HepG2 (cell line): ENCODE data around the gene EFCAB8. TPM values are rescaled to one million over a fixed set of nuclear protein-coding genes. Genes with fewer than 3 reads are reported as not detected.

Experiments used
- ELF4 ChIP-seq: sonication (generic); formaldehyde crosslinking; IDR thresholded peaks from 2 replicates; pipeline ENCODE4 v1.5.0; 2020; ENCODE audit warnings: missing genetic modification reagents, mild to moderate bottlenecking, moderate library complexity, borderline replicate concordance
- HMG20B ChIP-seq: conservative IDR thresholded peaks from 2 replicates; pipeline ENCODE4 v1.6.1; 2016; ENCODE audit warnings: missing genetic modification reagents, missing compliant biosample characterization
- KLF11 ChIP-seq: IDR thresholded peaks from 2 replicates; pipeline ENCODE4 v1.6.1; 2016; ENCODE audit warnings: missing compliant biosample characterization
- MATR3 ChIP-seq: sonication (generic); formaldehyde crosslinking; IDR thresholded peaks from 2 replicates; pipeline ENCODE4 v1.4.0; 2020; ENCODE audit warnings: missing genetic modification reagents
- MYPOP ChIP-seq: sonication (generic); formaldehyde crosslinking; IDR thresholded peaks from 2 replicates; pipeline ENCODE4 v1.8.1; 2023; ENCODE audit warnings: mild to moderate bottlenecking, moderate library complexity, missing genetic modification reagents
- RAD51 ChIP-seq: fragments of 450-650 bp; IDR thresholded peaks from 2 replicates; pipeline ENCODE4 v1.6.1; 2016; ENCODE audit warnings: borderline replicate concordance
- REXO4 ChIP-seq: sonication (generic); formaldehyde crosslinking; IDR thresholded peaks from 2 replicates; pipeline ENCODE4 v1.8.0; 2022; ENCODE audit warnings: missing genetic modification reagents, mild to moderate bottlenecking, borderline replicate concordance
- RFX5 ChIP-seq: IDR thresholded peaks from 2 replicates; pipeline ENCODE4 v1.6.1; 2011; ENCODE audit warnings: low read depth, low read length, improper control_type of control experiment
- SIN3B ChIP-seq: fragments of 150-350 bp; IDR thresholded peaks from 2 replicates; pipeline ENCODE4 v1.6.1; 2014; ENCODE audit warnings: low read length
- SRY ChIP-seq: sonication (generic); formaldehyde crosslinking; IDR thresholded peaks from 2 replicates; pipeline ENCODE4 v1.8.0; 2022; ENCODE audit warnings: mild to moderate bottlenecking, missing genetic modification reagents
- TP53 ChIP-seq: sonication (generic); formaldehyde crosslinking; conservative IDR thresholded peaks from 2 replicates; pipeline ENCODE4 v1.4.0; 2020; ENCODE audit warnings: missing genetic modification reagents
- ZFP37 ChIP-seq: sonication (generic); formaldehyde crosslinking; IDR thresholded peaks from 2 replicates; pipeline ENCODE4 v1.4.0; 2020; ENCODE audit warnings: missing genetic modification reagents, borderline replicate concordance
- ZMYM4 ChIP-seq: sonication (generic); formaldehyde crosslinking; IDR thresholded peaks from 2 replicates; pipeline ENCODE4 v1.8.1; 2023; ENCODE audit warnings: mild to moderate bottlenecking, missing genetic modification reagents
- ZNF12 ChIP-seq: sonication (generic); formaldehyde crosslinking; IDR thresholded peaks from 2 replicates; pipeline ENCODE4 v1.5.0; 2020; ENCODE audit warnings: missing genetic modification reagents
- ZNF34 ChIP-seq: sonication (generic); formaldehyde crosslinking; IDR thresholded peaks from 2 replicates; pipeline ENCODE4 v1.4.0; 2020; ENCODE audit warnings: mild to moderate bottlenecking, missing genetic modification reagents, borderline replicate concordance
- ZNF547 ChIP-seq: sonication (generic); formaldehyde crosslinking; IDR thresholded peaks from 2 replicates; pipeline ENCODE4 v1.5.1; 2020; ENCODE audit warnings: mild to moderate bottlenecking, missing genetic modification reagents
- ZNF569 ChIP-seq: sonication (generic); formaldehyde crosslinking; IDR thresholded peaks from 2 replicates; pipeline ENCODE4 v1.5.0; 2020; ENCODE audit warnings: mild to moderate bottlenecking, missing genetic modification reagents, moderate library complexity, borderline replicate concordance
- polyA plus RNA-seq, 8 experiments: library from polyadenylated mRNA; depleted of rRNA in 3 of 8; stranded (reverse) in 7 of 8; unstranded in 1 of 8; fragments of >200 nt; fragmentation: Illumina TruSeq in 4 of 8; extraction: Trizol in 4 of 8; gene quantifications; 2 replicates each; pipeline versions ENCODE4 v1.2.1 to v1.2.3, GENCODE V29; 2011 to 2016; ENCODE audit warnings: low read depth in 4 of 8, missing spikeins in 1 of 8, mixed read lengths in 1 of 8; ENCODE audit not compliant: insufficient read depth in 1 of 8
- total RNA-seq, 5 experiments: library from RNA; depleted of rRNA; stranded (reverse); fragments of >200 nt; fragmentation: Illumina TruSeq; extraction: Trizol; gene quantifications; 2 replicates each; pipeline ENCODE4 v1.2.3, GENCODE V29; 2016; ENCODE audit warnings: low read depth in 1 of 5
- TF ChIP-seq, protein P1 (sequence below), 2 experiments: IDR thresholded peaks; 2 replicates each; pipeline ENCODE4 v1.6.1; 2011 to 2012; ENCODE audit warnings: low read length in 2 of 2, borderline replicate concordance in 1 of 2, low read depth in 1 of 2, mild to moderate bottlenecking in 1 of 2, moderate library complexity in 1 of 2
- TF ChIP-seq, protein P2 (sequence below): sonication (generic); formaldehyde crosslinking; IDR thresholded peaks from 2 replicates; pipeline ENCODE4 v1.5.0; 2020; ENCODE audit warnings: mild to moderate bottlenecking, missing genetic modification reagents
- TF ChIP-seq, protein P3 (sequence below): sonication (generic); formaldehyde crosslinking; IDR thresholded peaks from 2 replicates; pipeline ENCODE4 v1.4.0; 2020; ENCODE audit warnings: missing genetic modification reagents
- TF ChIP-seq, protein P4 (sequence below): sonication (generic); IDR thresholded peaks from 2 replicates; pipeline ENCODE4 v1.6.1; 2016; ENCODE audit warnings: low read depth, borderline replicate concordance

EFCAB8 gene
- total and polyA plus RNA-seq, 2 of the 13 experiments (the other 11 are each of a cell fraction or from before 2014, with no cell fraction given): 0.15 to 0.22 TPM

DNA sequence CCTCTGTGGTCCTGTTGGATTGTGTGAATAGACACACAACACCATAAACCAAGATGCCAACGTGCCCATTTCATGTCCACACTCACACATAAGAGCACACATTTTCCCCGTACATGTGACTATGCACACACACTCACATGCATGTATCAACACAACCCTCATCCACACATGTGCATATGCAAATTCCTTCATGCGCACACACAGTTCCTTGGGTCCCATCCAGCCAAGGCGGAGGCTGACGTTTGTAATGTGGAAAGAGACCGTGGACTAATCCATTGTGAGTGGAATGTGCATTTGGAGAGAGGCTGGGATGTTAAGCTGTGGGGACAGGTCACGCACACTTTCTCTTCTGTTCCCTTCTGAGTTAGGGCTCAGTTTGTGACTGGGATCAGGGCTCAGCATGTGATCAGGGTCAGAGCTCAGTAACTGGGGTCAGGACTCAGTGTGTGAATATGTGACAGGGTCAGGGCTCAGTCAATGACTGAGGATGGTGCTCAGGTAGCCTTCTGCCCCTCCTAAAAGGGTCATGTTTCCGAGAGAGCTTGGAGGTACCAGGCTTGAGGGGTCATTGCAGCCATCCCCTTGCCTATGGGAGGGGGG lies 148.2 kb downstream of the EFCAB8 start (continued):
- TF ChIP-seq, protein P1, sequence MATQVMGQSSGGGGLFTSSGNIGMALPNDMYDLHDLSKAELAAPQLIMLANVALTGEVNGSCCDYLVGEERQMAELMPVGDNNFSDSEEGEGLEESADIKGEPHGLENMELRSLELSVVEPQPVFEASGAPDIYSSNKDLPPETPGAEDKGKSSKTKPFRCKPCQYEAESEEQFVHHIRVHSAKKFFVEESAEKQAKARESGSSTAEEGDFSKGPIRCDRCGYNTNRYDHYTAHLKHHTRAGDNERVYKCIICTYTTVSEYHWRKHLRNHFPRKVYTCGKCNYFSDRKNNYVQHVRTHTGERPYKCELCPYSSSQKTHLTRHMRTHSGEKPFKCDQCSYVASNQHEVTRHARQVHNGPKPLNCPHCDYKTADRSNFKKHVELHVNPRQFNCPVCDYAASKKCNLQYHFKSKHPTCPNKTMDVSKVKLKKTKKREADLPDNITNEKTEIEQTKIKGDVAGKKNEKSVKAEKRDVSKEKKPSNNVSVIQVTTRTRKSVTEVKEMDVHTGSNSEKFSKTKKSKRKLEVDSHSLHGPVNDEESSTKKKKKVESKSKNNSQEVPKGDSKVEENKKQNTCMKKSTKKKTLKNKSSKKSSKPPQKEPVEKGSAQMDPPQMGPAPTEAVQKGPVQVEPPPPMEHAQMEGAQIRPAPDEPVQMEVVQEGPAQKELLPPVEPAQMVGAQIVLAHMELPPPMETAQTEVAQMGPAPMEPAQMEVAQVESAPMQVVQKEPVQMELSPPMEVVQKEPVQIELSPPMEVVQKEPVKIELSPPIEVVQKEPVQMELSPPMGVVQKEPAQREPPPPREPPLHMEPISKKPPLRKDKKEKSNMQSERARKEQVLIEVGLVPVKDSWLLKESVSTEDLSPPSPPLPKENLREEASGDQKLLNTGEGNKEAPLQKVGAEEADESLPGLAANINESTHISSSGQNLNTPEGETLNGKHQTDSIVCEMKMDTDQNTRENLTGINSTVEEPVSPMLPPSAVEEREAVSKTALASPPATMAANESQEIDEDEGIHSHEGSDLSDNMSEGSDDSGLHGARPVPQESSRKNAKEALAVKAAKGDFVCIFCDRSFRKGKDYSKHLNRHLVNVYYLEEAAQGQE (IDR thresholded peaks at IDR 0.05; ENCODE audit: borderline replicate concordance in 1 of 2, low read depth in 1 of 2, low read length in 2 of 2): no peak
- TF ChIP-seq ZNF12 (CRISPR knock-in tag) (0 out of 2 replicates have a peak, but pooled peaks have one; percentile 6), ELF4 (no peak), RFX5 (no peak), RAD51 (no peak), ZNF569 (CRISPR knock-in tag) (no peak), ZNF547 (CRISPR knock-in tag) (no peak), MYPOP (CRISPR knock-in tag) (no peak), SIN3B (no peak), ZMYM4 (no peak), KLF11 (CRISPR knock-in tag) (no peak), REXO4 (CRISPR knock-in tag) (no peak), SRY (CRISPR knock-in tag) (no peak), ZFP37 (CRISPR knock-in tag) (no peak; the same call in 1 of the 2 replicates), HMG20B (no peak), TP53 (CRISPR knock-in tag) (no peak), ZNF34 (no peak), MATR3 (no peak)
- TF ChIP-seq, protein P2, sequence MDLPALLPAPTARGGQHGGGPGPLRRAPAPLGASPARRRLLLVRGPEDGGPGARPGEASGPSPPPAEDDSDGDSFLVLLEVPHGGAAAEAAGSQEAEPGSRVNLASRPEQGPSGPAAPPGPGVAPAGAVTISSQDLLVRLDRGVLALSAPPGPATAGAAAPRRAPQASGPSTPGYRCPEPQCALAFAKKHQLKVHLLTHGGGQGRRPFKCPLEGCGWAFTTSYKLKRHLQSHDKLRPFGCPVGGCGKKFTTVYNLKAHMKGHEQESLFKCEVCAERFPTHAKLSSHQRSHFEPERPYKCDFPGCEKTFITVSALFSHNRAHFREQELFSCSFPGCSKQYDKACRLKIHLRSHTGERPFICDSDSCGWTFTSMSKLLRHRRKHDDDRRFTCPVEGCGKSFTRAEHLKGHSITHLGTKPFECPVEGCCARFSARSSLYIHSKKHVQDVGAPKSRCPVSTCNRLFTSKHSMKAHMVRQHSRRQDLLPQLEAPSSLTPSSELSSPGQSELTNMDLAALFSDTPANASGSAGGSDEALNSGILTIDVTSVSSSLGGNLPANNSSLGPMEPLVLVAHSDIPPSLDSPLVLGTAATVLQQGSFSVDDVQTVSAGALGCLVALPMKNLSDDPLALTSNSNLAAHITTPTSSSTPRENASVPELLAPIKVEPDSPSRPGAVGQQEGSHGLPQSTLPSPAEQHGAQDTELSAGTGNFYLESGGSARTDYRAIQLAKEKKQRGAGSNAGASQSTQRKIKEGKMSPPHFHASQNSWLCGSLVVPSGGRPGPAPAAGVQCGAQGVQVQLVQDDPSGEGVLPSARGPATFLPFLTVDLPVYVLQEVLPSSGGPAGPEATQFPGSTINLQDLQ (CRISPR knock-in tag): no peak
- TF ChIP-seq, protein P3, sequence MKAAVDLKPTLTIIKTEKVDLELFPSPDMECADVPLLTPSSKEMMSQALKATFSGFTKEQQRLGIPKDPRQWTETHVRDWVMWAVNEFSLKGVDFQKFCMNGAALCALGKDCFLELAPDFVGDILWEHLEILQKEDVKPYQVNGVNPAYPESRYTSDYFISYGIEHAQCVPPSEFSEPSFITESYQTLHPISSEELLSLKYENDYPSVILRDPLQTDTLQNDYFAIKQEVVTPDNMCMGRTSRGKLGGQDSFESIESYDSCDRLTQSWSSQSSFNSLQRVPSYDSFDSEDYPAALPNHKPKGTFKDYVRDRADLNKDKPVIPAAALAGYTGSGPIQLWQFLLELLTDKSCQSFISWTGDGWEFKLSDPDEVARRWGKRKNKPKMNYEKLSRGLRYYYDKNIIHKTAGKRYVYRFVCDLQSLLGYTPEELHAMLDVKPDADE (CRISPR knock-in tag): no peak
- TF ChIP-seq, protein P4, sequence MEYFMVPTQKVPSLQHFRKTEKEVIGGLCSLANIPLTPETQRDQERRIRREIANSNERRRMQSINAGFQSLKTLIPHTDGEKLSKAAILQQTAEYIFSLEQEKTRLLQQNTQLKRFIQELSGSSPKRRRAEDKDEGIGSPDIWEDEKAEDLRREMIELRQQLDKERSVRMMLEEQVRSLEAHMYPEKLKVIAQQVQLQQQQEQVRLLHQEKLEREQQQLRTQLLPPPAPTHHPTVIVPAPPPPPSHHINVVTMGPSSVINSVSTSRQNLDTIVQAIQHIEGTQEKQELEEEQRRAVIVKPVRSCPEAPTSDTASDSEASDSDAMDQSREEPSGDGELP: peak; percentile 23; the same call in 1 of the 2 replicates
